Activated CD4-positive, alpha-beta memory T cell treated with anti-CD3 and anti-CD28 coated beads, Interleukin-2, amount 10 ng/mL, durations not matched to agents 7 days and 5 days (primary cell): ENCODE results near the gene TCF12. TPM values are rescaled to one million over a fixed set of nuclear protein-coding genes. Genes with fewer than 3 reads are reported as not detected.

ENCODE experiments used
- CTCF ChIA-PET: fragments of 350-600 bp; sonication (Branson Sonifier 250); formaldehyde crosslinking; loops from one replicate; lab custom pipeline; 2021; ENCODE audit warnings: antibody characterized with exemption, inconsistent platforms; lab: Charles Lee
- POLR2A ChIA-PET: fragments of 350-600 bp; sonication (Branson Sonifier 250); formaldehyde crosslinking; loops from one replicate; lab custom pipeline; 2021; ENCODE audit warnings: antibody characterized with exemption; lab: Charles Lee
- DNase-seq: peaks from one replicate; pipeline ENCODE4 v3.0.0-alpha.2; 2020
- H3K27ac Mint-ChIP-seq: one replicate; pipeline ENCODE4 v1.8.0; 2021; ENCODE audit warnings: mild to moderate bottlenecking, mixed read lengths
- H3K27me3 Mint-ChIP-seq: one replicate; pipeline ENCODE4 v1.8.0; 2021; ENCODE audit warnings: mixed read lengths
- H3K36me3 Mint-ChIP-seq: one replicate; pipeline ENCODE4 v1.8.0; 2021; ENCODE audit warnings: low read depth, mixed read lengths
- H3K4me1 Mint-ChIP-seq: one replicate; pipeline ENCODE4 v1.8.0; 2021; ENCODE audit warnings: mixed read lengths
- H3K4me3 Mint-ChIP-seq: one replicate; pipeline ENCODE4 v1.8.0; 2021; ENCODE audit warnings: mild to moderate bottlenecking, mixed read lengths
- H3K9me3 Mint-ChIP-seq: one replicate; pipeline ENCODE4 v1.8.0; 2021; ENCODE audit warnings: mixed read lengths
- total RNA-seq, 2 experiments: library from RNA; stranded (reverse); gene quantifications; one replicate each; pipeline ENCODE4 v1.2.3, GENCODE V29; 2021

TCF12 gene
- total RNA-seq, 2 experiments from 2014 or later = 62.4 to 62.8 TPM

DNA sequence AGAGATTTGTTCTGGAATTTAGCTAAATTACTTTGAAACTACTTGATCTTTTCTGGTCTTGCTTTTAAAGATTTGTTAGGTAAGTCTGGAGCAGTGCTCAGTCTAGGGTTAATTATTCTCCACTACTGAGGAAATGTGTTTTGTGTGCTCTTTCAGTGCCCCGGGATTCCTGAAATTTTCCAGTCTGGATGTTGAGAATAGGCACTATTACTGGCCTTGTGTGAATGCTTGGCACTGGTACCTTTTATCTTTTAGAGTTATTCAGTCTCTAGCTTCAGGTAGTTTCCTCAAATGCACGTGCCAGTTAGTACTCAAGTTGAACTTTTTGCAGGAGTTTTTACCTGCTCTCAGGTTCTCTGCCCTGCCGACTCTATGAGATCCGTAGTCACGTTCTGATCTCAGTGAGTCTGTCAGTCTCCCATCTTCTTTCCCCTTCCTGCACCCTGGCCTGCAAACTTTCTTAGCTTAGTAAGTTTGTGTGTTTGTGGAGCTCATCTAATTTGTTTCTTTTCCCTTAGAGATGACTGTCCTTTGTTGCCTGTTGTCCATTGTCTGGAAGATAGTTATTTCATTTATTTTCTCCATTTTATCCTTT lies 39.5 kb downstream of the TCF12 start:
- H3K27me3 Mint-ChIP-seq = no peaks in the 10 kb centered on the region
- no peak for DNase-seq
- POLR2A ChIA-PET = no interaction called here
- H3K4me1 Mint-ChIP-seq = peaks cover 5% of the 10 kb centered on the region
- CTCF ChIA-PET = no interaction called here
- peaks cover 13% of the 10 kb centered on the region for H3K9me3 Mint-ChIP-seq
- peaks cover 14% of the 10 kb centered on the region for H3K36me3 Mint-ChIP-seq
- no peak overlapping the region for H3K4me3 Mint-ChIP-seq
- H3K27ac Mint-ChIP-seq = no peak overlapping the region

DNA sequence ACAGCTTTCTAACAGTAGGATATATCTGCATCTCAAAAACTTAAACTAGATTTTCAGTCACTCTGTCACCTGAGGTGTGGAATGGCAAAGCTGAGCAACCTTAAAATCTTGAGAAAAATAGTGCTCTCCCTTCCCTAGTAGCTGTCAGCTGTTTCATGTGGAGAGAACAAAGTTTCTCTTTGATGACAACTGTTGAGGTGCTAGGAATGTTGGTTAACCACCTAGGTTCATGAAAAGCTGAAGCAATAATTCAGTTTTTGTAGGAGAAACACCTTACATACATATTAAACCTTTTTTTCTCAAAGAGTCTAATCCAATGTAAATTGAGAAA lies 40.8 kb downstream of the TCF12 start:
- ChIA-PET CTCF (no interaction called here), POLR2A (no interaction called here)

DNA sequence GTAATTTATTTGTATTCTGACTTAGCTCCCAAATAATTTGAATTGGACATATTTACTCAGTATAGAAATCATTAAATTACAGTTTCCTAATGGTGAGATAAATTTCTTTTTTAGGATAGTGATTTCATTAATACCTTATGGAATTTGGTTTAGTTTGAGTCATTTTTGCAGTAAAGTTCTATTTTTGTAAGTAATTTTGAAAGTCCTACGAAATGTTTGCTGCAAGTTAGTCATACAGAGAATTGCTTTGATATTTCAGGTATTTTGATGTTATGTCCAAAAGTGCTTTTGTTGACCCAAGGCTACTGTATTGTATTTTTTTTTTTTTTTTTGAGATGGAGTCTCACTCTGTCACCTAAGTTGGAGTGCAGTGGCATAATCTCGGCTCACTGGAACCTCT lies 41.7 kb downstream of the TCF12 start:
- no peaks in the 10 kb centered on the region for H3K27me3 Mint-ChIP-seq
- H3K4me1 Mint-ChIP-seq = peaks cover 13% of the 10 kb centered on the region
- DNase-seq = no peak
- peaks cover 13% of the 10 kb centered on the region for H3K9me3 Mint-ChIP-seq
- POLR2A ChIA-PET = no interaction called here
- H3K27ac Mint-ChIP-seq = no peak overlapping the region
- H3K4me3 Mint-ChIP-seq = no peak overlapping the region
- CTCF ChIA-PET = no interaction called here
- peaks cover 7% of the 10 kb centered on the region for H3K36me3 Mint-ChIP-seq

More for the DNA sequence above, 40.8 kb downstream of the TCF12 start:
- Mint-ChIP-seq H3K27me3 (no peaks in the 10 kb centered on the region), H3K9me3 (peaks cover 13% of the 10 kb centered on the region), H3K4me3 (no peak overlapping the region), H3K4me1 (peaks cover 12% of the 10 kb centered on the region), H3K36me3 (peaks cover 13% of the 10 kb centered on the region), H3K27ac (no peak overlapping the region)
- DNase-seq = no peak

DNA sequence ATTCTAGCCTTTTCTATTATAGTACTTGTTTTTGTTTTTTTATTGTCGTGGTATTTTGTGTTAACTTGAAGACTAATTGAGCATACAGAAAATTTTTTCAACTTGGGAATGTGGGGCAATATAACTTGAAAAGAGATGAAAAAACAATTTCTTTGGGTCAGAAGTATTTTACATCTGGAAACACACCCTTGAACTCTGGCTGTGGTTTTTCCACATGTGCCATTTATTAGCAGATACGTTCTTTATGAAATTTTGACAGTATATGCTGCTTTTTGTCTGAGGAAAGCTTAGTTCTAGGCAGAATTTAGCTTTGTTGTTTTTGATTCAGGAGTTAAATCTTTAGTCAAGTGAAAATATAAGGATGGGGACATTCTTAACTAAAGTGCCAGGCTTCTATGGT lies 44.7 kb downstream of the TCF12 start:
- no peaks in the 10 kb centered on the region for H3K9me3 Mint-ChIP-seq
- H3K36me3 Mint-ChIP-seq = no peaks in the 10 kb centered on the region
- CTCF ChIA-PET = no interaction called here
- no peak overlapping the region for H3K27ac Mint-ChIP-seq
- no peaks in the 10 kb centered on the region for H3K27me3 Mint-ChIP-seq
- POLR2A ChIA-PET = no interaction called here
- DNase-seq = no peak
- no peak overlapping the region for H3K4me3 Mint-ChIP-seq
- peaks cover 13% of the 10 kb centered on the region for H3K4me1 Mint-ChIP-seq

DNA sequence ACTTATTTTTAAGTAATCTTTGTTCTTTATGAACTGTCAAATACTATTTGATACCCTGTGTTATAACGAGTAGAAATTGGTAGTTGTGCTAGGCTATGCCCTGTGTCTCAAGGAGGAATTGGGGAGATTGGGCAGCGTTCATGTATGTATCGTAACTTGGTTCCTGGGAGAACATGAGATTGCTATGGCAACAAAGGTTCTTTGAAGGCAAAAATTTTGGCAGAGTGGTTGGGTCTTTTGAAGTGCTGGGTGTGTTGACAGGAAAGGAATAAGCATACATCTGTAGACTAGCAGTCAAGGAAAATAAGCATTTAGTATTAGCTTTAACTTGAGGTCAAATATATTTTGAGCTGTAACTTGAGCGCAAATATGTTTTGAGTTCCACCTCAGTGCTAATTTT lies 45.3 kb downstream of the TCF12 start:
- Mint-ChIP-seq H3K36me3 (no peaks in the 10 kb centered on the region), H3K9me3 (no peaks in the 10 kb centered on the region), H3K4me3 (no peak overlapping the region), H3K4me1 (peaks cover 13% of the 10 kb centered on the region), H3K27me3 (no peaks in the 10 kb centered on the region), H3K27ac (no peak overlapping the region)
- DNase-seq = no peak
- CTCF ChIA-PET = no interaction called here
- POLR2A ChIA-PET = no interaction called here

DNA sequence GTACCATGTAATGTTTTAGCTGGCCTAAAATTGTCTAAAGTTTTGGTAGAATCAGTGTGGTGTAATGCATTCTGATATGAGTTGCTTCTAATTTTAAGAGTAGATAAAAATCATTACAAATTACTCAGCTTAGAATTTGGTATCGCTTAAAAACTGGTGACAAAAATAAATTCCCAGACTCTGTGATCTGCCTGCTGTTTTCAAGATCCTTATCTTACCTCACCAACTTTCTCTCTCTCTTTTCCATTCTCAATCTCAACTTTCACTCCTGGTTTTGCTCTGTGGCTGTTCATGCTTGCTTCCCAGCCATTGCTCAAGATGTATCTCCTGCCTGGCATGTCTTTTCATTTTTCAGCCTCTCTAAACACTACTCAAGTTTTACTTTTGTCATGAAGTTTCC lies 45.7 kb downstream of the TCF12 start:
- no peak overlapping the region for H3K27ac Mint-ChIP-seq
- no peaks in the 10 kb centered on the region for H3K36me3 Mint-ChIP-seq
- CTCF ChIA-PET = no interaction called here
- DNase-seq = no peak
- H3K4me3 Mint-ChIP-seq = no peak overlapping the region
- peaks cover 11% of the 10 kb centered on the region for H3K4me1 Mint-ChIP-seq
- no peaks in the 10 kb centered on the region for H3K9me3 Mint-ChIP-seq
- H3K27me3 Mint-ChIP-seq = no peaks in the 10 kb centered on the region
- POLR2A ChIA-PET = no interaction called here

DNA sequence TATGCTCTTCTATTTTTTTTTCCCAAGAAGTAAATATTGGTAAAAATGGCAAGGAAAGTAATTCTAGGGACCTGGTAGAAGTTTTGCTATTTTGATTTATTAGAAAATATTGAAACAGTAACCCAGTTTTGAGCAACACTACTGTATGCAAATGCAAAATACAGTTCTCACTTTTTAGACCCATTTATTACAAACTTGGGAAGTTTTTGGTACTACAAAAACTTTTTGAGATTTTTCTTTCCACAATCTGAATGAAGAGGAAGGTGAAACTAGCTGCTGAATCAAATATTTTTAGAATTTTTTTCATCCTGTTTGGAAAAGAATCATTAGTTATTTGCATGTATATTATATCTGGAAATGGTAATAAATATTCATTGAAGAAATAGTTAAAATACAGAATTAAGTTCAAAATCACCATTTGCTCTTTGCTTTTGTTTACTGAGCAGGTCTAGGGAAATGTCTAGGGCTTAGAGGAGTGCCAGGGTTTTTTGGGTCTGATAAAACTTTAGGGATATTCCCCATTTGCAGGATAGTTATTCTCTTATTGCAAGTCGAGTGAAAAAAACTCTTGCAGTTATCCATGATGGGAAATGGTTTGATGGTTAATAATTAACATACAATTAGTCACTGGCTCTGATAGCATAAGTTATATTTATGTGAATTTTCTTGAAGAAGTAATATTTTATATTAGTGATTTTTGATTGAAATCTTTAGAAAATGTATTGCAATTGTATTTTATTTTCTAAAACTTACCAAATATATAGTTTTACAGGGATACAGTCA lies 47.0 kb downstream of the TCF12 start:
- ChIA-PET POLR2A (no interaction called here), CTCF (no interaction called here)
- no peak overlapping the region for H3K27ac Mint-ChIP-seq
- H3K36me3 Mint-ChIP-seq = peaks cover 3% of the 10 kb centered on the region
- no peak for DNase-seq
- no peak overlapping the region for H3K4me3 Mint-ChIP-seq
- no peaks in the 10 kb centered on the region for H3K27me3 Mint-ChIP-seq
- peaks cover 4% of the 10 kb centered on the region for H3K9me3 Mint-ChIP-seq
- peaks cover 11% of the 10 kb centered on the region for H3K4me1 Mint-ChIP-seq

DNA sequence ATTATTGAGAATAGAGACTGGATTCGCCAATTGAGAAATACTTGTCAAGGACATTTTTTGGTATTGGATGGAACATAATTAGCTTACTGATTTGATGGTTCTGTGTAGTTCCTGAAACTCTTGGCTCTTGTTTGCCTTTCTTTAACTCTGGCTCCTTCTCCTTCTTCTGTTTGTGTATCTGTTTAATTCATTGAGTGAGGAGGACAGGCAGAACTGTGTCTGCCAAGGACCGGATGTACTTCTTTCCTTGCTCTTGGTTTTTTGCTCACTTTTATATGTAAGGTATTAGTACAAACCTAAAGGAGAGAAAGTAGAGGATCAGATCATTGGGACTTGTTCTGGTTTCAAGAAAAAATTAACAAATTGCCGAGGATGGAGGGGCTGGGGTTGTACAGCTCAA lies 48.9 kb downstream of the TCF12 start:
- H3K4me3 Mint-ChIP-seq = no peak overlapping the region
- H3K4me1 Mint-ChIP-seq = peaks cover 11% of the 10 kb centered on the region
- CTCF ChIA-PET = no interaction called here
- no peaks in the 10 kb centered on the region for H3K27me3 Mint-ChIP-seq
- DNase-seq = no peak
- H3K9me3 Mint-ChIP-seq = peaks cover 4% of the 10 kb centered on the region
- no peak overlapping the region for H3K27ac Mint-ChIP-seq
- H3K36me3 Mint-ChIP-seq = peaks cover 3% of the 10 kb centered on the region
- POLR2A ChIA-PET = no interaction called here

DNA sequence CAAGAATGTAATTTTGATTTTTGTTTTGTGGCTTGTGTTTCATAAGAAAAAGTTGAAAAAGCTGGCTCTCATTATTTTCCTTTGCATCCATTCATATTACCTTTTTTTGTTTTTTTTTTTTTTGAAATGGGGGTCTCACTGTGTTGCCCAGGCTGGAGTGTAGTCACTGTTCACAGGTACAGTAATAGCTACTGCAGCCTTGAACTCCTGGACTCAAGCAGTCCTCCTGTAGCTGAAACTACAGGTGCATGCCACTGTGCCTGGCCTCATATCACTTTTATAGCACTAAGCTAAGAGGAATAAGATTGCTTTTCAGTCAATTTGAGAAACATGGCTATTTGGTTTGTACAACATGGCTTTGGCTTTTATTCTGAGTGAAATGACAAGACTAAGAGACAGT lies 49.8 kb downstream of the TCF12 start:
- peaks cover 3% of the 10 kb centered on the region for H3K36me3 Mint-ChIP-seq
- no peak for DNase-seq

DNA sequence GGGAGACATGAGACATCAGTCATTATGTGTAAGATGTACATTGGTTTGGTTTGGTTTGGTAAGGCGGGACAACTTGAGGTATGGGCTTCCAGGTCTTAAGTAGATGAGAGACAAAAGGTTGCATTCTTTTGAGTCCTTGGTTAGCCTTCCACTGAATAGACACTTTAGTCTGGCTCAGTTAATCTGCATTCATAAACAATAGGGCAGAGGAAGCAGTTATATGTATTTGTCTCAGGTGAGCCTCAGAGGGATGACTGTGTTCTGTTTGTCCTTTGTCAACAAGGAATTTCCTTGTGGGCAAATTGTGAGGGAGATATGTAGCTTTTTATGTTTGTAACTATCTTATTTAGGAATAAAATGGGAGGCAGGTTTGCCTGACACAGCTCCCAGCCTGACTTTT lies 50.4 kb downstream of the TCF12 start:
- Mint-ChIP-seq H3K27ac (no peak overlapping the region), H3K36me3 (peaks cover 3% of the 10 kb centered on the region), H3K27me3 (no peaks in the 10 kb centered on the region), H3K4me1 (peaks cover 14% of the 10 kb centered on the region), H3K4me3 (no peak overlapping the region), H3K9me3 (peaks cover 4% of the 10 kb centered on the region)
- DNase-seq = no peak
- ChIA-PET POLR2A (no interaction called here), CTCF (interaction anchor here (1.1 kb wide), 1 partner anchor 147 kb away, joined by 3 read pairs; no protein-coding TSS in a partner anchor)

More for the DNA sequence above, 49.8 kb downstream of the TCF12 start:
- Mint-ChIP-seq H3K4me1 (peaks cover 15% of the 10 kb centered on the region), H3K27ac (no peak overlapping the region), H3K27me3 (no peaks in the 10 kb centered on the region), H3K9me3 (peaks cover 4% of the 10 kb centered on the region), H3K4me3 (no peak overlapping the region)
- ChIA-PET CTCF (interaction anchor here (1.1 kb wide), 1 partner anchor 146 kb away, joined by 3 read pairs; no protein-coding TSS in a partner anchor), POLR2A (no interaction called here)

DNA sequence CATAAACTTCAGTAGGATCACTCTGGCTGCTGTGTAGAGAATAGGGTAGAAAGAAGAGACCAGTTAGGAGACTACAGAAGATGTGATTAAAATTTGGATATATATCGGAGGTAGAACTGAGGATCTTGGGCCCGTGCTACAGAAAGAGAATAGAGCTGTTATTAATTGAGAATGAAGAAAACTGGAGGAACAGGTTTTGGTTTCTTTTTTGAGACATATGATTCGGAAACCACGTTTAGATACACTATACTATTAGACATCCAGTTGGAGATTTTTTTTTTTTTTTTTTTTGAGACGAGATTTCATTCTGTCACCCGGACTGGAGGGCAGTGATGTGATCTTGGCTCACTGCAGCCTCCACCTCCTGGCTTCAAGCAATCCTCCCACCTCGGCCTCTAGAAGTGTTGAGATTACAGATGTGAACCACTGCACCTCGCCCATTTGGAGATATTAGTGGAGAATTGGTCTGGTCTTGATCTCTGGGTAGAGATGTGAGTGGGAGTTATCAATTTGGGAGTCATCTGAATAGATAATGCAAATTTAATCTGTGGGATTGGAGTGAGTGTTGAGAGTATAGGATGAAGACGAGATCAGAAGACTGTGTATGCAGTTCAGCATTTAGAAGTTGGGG lies 50.9 kb downstream of the TCF12 start:
- POLR2A ChIA-PET = no interaction called here
- no peak for DNase-seq
- CTCF ChIA-PET = interaction anchor here (1.1 kb wide), 1 partner anchor 147 kb away, joined by 3 read pairs; no protein-coding TSS in a partner anchor
- Mint-ChIP-seq H3K4me3 (no peak overlapping the region), H3K4me1 (peaks cover 15% of the 10 kb centered on the region), H3K36me3 (peaks cover 3% of the 10 kb centered on the region), H3K27me3 (no peaks in the 10 kb centered on the region), H3K9me3 (peaks cover 4% of the 10 kb centered on the region), H3K27ac (no peak overlapping the region)

DNA sequence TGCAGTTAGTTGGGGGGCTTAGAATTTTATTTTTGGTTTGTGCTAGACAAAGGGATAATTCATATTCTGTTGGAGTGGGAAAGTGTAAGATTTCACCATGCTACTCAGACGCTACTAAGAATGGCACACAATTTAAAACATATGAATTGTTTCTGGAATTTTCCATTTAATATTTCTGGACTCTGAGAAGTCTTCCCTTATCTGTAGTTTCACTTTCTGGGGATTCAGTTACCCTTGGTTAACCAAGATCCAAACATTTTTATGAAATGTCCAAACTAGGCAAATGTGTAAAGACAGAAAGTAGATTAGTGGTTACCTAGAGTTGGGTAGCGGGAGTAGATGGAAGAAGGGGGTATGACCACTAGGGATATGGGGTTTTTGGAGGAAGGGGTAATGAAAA lies 53.1 kb downstream of the TCF12 start:
- ChIA-PET POLR2A (no interaction called here), CTCF (no interaction called here)
- H3K27ac Mint-ChIP-seq = no peak overlapping the region
- DNase-seq = no peak
- H3K27me3 Mint-ChIP-seq = no peaks in the 10 kb centered on the region
- no peak overlapping the region for H3K4me3 Mint-ChIP-seq
- H3K36me3 Mint-ChIP-seq = peaks cover 3% of the 10 kb centered on the region
- H3K4me1 Mint-ChIP-seq = peaks cover 15% of the 10 kb centered on the region
- H3K9me3 Mint-ChIP-seq = peaks cover 6% of the 10 kb centered on the region

DNA sequence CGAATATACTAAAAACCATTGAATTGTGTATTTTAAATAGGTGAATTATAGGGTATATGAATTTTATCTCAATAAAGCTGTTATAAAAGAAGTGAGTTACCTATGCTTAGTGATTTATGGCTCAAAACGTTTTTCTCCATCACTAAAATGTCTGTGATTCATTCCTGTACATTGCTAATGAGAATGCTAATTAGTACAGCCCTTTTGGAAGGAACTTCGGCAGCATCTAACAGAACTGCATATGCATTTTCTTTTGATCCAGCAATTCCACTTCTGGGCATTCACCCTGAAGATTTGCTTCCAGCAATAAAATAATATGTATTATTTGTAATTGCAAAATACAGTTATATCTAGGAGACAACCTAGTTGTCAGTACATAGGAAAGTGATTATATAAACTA lies 53.6 kb downstream of the TCF12 start:
- no peaks in the 10 kb centered on the region for H3K27me3 Mint-ChIP-seq
- no peak for DNase-seq
- H3K36me3 Mint-ChIP-seq = peaks cover 3% of the 10 kb centered on the region
- ChIA-PET POLR2A (no interaction called here), CTCF (no interaction called here)
- no peak overlapping the region for H3K4me3 Mint-ChIP-seq
- H3K4me1 Mint-ChIP-seq = peaks cover 15% of the 10 kb centered on the region
- no peak overlapping the region for H3K27ac Mint-ChIP-seq
- peaks cover 6% of the 10 kb centered on the region for H3K9me3 Mint-ChIP-seq
